HG03442 (cell line): ENCODE results near the gene SMG7.
"Not testable (repeated sequence)": the region's sequence is repeated elsewhere in the genome, so short reads cannot be mapped to it uniquely, and the experiment has no call there.

Experiments used
- ATAC-seq: cut with Tn5 transposase; IDR thresholded peaks from one replicate; pipeline ENCODE4 v1.9.1; 2021; ENCODE audit warnings: mild to moderate bottlenecking, moderate library complexity; ENCODE audit not compliant: unreplicated experiment

Gene SMG7, protein sequence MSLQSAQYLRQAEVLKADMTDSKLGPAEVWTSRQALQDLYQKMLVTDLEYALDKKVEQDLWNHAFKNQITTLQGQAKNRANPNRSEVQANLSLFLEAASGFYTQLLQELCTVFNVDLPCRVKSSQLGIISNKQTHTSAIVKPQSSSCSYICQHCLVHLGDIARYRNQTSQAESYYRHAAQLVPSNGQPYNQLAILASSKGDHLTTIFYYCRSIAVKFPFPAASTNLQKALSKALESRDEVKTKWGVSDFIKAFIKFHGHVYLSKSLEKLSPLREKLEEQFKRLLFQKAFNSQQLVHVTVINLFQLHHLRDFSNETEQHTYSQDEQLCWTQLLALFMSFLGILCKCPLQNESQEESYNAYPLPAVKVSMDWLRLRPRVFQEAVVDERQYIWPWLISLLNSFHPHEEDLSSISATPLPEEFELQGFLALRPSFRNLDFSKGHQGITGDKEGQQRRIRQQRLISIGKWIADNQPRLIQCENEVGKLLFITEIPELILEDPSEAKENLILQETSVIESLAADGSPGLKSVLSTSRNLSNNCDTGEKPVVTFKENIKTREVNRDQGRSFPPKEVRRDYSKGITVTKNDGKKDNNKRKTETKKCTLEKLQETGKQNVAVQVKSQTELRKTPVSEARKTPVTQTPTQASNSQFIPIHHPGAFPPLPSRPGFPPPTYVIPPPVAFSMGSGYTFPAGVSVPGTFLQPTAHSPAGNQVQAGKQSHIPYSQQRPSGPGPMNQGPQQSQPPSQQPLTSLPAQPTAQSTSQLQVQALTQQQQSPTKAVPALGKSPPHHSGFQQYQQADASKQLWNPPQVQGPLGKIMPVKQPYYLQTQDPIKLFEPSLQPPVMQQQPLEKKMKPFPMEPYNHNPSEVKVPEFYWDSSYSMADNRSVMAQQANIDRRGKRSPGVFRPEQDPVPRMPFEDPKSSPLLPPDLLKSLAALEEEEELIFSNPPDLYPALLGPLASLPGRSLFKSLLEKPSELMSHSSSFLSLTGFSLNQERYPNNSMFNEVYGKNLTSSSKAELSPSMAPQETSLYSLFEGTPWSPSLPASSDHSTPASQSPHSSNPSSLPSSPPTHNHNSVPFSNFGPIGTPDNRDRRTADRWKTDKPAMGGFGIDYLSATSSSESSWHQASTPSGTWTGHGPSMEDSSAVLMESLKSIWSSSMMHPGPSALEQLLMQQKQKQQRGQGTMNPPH

DNA sequence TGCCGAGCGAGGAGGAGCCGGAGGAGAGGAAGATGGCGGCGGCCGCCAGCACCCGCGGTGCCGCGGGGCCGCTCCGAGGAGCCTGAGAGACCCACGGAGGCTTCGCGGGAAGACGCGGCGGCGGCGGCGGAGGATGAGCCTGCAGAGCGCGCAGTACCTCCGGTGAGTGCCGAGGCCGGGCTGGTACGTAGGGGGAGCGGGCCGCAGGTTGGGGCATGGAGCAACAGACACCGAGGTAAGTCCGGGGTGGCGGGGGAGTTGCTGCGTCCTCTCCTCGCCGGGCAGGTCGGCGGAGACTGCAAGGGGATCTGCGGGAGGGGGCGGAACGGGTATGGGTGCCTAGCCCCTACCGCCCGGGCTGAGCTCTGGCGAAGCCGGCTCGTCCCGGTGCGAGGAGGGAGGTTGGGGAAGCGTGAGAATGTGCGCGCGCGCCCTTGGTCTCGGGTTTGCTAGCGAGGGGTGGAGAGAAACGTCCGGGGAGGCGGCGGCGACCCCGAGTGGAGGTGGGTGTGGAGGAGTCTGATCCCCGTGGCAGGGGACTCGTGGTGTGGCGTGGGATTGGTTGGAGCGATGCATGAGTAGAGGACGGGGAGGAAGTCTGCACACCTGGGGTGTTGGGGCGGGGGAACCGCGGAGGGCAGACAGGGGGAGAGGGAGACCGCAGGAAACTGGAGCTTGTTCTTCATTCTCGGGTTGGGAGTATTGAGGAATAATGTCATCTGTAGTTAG, at the start of gene SMG7:
Gene SMG7 (plus strand): TSS at position 12 of the 729 bp plus-strand sequence. CDS start 122 bp downstream, at position 134.
- peak; percentile 16 for ATAC-seq

DNA sequence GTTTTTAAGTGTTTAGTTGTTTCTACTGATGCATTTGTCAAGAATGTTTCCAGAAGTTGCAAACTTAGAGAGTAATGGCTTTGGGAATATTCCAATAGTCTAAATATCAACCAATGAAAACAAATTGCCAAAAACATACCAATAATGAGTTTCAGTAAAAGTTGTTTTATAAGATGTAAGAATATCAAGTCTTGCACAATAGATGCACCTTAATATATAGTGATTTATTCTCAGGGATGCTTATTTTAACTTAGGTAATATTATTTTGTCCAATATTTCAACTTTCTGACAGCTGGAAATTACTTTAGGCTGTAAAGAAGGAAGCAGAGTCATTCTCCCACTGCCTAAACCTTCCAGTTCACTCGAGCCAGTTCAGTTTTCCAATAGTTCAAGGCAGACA, 48.8 kb upstream of the SMG7 start:
- no peak for ATAC-seq

DNA sequence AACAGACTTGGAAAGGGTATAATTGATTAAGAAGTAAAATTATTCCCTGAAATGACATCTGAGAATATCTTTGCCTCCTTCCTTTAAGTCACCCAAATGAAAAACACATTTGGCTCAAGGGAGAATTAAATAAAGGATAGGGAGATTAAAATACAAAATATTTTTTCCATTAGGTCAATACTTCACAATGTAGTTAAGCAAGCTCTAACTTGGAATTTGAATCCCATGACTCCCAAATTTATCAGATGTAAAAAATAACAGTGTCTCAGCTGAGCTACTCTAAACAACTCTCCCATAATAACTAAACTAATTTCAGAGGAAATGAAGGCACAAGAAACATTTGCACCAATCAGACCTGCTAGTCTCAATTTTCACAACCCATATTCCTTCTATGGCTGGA, 47.6 kb upstream of the SMG7 start:
- no peak for ATAC-seq

DNA sequence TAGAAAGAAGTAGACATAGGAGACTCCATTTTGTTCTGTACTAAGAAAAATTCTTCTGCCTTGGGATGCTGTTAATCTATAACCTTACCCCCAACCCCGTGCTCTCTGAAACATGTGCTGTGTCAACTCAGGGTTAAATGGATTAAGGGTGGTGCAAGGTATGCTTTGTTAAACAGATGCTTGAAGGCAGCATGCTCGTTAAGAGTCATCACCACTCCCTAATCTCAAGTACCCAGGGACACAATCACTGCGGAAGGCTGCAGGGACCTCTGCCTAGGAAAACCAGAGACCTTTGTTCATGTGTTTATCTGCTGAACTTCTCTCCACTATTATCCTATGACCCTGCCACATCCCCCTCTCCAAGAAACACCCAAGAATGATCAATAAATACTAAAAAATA, 44.7 kb upstream of the SMG7 start:
- not testable (repeated sequence) for ATAC-seq

DNA sequence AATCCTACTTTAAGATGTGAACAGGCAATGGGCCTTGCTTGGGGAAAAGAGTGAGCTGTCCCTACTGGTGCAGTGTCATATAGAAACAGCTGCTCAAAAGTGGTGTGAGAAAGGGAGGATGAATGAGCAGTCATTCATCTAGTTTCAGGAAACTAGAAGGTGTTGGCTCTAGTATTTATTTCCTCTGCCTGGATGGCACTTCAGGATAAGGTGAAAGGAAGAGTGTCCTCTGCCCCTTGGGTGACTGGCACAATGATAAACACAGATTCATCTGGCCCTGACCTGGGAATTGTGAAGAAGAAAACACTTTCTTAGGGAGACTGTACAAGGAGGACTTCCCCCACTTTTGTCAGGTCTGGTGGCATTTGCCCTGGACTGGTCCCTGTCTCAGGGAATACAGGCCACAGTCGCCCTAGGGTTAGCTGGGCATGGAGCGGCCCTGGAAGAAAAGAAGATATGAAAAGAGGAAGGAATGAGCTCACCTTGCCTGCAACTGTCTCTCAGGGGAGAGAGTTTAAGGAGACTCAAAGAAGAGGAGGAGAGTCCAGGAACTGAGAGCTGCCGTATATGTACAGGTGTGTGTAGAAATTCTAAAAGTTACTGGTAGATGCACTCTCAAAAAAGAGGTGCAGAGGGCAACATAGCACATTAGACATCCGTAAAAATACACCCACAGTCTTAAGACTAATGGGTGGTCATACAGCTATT, 40.3 kb upstream of the SMG7 start:
- no peak for ATAC-seq

DNA sequence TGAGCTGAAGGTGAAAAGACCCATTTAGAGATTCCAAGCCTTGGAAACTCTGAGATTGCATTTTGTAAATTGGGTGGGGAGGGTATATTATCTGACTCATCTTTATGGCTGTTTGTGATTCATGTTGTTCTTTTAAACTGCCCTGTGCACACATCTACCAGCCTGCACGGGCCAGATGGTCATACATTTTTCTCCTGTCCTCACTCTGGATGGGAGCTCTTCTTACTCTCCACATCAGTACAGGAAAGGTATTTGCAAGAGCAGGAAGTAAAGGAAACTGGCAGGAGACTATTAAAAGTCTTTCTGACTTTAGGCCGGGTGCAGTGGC, 39.8 kb upstream of the SMG7 start:
- ATAC-seq: no peak

DNA sequence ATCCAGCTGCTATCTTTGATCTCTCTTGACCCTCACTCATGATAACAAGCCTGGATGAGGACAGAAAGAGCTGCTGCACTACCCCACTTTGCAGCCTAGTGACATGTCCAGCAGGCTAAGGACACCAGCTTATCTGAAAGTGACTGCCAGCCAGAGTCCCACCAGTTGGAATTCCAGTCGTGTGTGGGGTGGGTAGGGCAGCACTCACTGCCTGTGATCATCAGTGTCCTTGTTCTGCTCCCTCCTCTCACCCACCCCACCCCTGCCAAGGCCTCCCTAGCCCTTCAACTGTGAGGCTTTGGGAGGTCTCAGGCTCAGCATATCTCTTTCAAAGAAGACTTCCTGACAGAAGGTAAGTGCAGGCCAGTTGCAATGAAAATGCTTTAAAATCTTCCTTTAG, 38.6 kb upstream of the SMG7 start:
- no peak for ATAC-seq

DNA sequence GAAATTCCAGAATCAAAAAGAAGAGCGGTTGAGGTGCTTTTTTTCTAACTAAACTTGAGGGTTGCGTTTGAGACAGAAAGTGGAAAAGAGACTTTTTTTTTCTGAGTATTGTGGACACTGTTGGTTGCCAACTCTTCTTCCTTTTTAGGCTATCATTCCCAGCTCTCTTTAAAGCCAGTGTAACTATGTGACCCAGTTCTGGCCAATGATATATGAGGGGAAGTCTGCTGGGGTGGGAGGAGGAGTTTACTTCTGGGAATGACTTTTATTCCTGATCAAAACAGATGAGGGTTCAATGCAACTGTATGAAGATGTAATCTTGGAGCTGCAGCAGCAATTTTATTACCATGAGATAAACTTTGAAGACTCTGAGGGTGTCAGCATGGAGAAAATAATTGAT, 36.8 kb upstream of the SMG7 start:
- ATAC-seq: no peak

DNA sequence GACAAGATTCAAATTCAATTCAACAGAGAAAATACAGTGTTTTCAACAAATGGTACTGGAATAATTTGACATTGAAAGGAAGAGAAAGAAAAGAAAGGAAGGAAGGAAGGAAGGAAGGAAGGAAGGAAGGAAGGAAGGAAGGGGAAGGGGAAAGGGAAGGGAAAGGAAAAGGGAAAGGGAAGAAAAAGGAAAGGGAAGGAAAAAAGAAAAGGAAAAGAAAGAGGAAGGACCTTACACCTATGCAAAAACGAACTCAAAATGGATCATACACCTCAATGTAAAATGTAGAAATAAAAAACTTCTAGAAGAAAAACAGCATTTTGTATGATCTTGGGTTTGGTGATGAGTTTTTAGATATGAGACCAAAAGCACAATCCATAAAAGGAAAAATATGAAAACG, 34.2 kb upstream of the SMG7 start:
- ATAC-seq: no peak

DNA sequence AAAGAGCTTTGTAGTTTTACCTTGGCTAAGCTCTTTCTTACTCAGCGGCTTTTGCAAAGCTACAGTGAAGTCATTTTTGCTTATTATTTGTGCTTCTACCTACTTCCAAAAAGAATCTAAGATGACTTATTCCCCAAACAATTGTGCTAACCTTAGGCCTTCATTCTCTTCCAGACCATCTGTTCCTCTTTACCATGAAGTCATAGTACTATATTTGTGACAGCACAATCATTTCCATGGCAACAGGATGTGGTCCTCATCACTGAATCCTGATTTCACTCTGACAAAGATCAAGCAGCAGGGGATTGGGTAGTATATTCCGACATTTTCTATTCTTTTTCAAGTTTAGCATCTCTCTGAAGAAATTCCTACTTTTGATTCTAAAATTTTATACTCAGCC, 29.3 kb upstream of the SMG7 start:
- ATAC-seq: no peak

DNA sequence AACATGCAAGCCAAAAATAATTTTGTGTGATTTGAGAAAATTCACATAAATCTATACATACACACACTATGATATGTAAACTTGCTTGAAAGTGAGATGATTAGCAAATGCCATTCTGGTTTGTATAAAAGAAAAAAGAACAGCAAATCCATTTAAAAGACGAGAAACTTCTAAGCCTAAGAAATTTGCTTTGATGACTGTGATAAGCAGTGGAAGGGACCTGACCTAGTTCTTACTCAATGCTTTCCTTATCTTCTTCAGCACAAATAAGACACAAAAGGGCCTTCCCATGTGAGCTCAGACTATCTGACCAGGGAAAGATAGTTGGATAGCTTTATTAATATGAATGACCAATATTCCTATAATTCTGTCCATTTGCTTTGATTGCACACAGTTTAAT, 28.8 kb upstream of the SMG7 start:
- no peak for ATAC-seq

DNA sequence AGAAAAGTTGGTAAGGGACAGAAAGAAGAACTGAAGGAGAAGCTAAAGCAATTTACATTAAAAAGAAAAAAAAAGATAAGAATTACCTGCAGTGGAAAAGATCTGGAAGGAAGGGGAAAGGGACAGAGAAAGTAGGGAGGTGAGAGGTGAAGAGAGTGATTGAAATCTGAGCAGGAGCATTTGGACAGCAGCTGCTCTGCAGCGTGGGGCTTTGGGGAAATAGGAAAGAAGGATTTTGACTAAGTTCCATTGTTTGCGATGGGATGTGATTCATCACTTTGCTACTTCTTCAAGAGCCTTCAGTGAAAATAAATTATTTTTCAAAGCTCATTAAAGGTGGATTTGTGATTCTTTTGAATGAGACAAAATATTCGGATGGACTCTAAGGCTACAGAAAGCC, 28.1 kb upstream of the SMG7 start:
- ATAC-seq: no peak

DNA sequence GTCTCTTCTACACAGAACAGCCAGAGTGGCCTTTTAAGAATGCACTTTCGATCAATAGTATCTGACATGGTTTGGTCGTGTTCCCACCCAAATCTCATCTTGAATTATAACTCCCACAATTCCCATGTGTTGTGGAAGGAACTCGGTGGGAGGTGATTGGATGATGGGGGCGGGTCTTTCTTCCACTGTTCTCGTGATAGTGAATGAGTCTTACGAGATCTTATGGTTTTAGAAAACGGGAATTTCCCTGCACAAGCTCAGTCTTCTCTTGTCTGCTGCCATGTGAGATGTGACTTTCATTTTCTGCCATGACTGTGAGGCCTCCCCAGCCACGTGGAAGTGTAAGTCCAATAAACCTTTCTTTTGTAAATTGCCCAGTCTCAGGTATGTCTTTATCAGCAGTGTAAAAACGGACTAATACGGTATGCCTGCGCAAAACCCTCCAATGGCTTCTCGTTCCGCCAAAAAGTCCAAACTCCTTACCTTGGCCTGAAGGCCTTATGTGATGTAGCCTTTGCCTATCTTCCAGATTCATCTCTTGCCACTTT, 23.0 kb upstream of the SMG7 start:
- no peak for ATAC-seq

DNA sequence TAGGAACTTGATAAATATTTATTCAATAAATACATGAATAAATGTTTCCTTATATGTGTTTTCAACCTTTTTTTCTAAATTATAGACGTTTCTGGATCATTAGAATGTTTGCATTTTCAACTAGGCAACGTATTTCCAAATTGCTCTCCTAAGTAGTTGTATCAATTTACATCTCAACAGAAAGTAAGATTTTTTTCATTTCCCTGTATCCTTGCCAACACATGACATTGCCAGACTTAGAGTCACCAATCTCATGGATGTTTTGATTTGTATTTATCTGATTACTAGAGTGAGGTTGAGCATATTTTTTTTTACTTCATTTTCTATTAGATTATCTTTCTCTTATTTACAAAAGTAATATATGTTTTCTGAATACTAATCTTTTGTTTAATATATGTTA, 22.2 kb upstream of the SMG7 start:
- ATAC-seq: no peak

DNA sequence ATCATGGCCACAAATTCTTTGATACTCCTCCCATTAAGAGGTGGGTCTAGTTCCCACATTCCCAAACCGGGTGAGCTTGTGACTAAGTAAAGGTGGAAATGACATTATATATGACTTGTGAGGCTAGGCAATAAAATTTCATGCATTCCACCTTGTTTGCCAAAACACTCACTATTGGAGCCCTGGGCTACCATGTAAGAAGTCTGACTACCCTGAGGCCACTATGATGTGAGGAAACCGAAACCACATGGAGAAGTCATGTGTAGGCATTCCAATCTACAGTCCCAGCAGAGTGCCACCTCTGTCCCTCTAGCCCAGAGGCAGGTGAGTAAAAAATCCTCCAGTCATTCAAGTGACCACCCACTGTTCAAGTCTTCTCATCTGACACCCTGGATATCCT, 17.9 kb upstream of the SMG7 start:
- no peak for ATAC-seq

DNA sequence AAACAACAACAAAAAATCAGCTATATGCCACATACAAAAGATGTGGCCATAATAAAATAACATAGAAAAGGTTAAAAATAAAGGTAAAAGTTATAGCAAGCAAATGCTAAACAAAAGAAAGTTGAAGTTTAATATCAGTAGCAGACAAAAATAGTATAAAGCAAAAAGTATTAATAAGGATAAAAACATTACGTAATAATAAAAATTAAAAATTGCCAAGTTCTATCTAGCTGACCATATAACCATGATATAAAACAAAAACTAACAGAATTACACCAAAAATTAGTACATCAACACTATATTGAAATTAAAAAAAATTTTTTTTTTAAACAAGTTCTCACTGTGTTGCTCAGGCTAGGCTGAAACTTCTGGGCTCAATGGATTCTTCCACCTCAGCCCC, 15.5 kb upstream of the SMG7 start:
- ATAC-seq: no peak

DNA sequence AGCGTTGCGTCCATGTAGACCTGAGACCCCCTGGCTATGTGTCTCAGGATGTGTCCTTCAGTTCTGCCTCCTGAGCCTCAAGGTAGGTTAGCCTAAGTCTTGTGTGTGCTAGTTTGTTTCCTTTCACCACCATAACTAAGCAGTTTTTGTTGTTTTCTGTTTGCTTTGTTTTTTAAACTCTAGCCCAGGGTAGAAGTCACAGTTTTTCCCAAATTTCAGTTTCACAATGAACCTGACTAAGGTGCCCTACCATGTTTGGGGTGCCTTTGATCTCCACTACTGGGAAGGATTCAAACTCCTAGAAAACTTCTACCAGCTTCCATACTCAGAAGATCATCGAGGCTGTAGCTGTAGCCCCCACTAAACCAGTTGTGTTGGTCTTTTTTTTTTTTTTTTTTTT, 14.8 kb upstream of the SMG7 start:
- no peak for ATAC-seq

DNA sequence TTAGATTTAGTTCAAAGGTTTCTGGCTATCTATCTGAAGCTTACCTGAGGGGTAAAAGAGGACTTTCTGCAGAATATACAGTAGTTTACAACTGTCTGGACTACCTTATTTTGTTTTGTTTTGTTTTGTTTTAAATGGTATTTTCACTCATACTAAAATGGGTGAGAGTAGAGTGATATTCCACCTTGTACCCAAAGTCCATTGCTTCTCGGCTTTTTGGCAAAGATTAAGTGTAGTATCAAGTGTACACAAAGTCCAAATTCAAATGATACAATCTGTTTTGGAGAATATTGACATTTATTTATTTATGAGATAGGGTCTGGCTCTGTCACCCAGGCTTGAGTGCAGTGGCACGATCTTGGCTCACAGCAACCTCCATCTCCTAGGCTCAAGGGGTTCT, 11.7 kb upstream of the SMG7 start:
- ATAC-seq: no peak

DNA sequence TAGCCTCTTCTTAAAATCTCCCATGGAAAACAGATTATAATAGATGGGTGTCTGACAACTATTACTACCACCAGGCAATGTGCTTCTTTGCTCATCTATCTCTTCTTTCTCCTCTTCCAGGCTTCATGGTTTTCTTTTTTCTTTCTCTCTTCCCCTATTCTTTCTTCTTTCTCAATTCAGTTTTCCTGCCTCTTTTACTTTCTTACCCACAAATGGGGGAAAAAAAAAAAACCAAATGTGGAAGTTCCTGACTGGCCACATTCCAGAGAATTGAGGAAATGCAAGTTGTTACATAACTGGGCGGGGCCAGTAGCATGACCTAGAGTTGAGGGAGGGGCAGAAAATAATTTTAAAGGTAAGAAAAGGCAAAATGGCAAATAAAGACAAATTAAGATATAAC, 10.9 kb upstream of the SMG7 start:
- no peak for ATAC-seq

DNA sequence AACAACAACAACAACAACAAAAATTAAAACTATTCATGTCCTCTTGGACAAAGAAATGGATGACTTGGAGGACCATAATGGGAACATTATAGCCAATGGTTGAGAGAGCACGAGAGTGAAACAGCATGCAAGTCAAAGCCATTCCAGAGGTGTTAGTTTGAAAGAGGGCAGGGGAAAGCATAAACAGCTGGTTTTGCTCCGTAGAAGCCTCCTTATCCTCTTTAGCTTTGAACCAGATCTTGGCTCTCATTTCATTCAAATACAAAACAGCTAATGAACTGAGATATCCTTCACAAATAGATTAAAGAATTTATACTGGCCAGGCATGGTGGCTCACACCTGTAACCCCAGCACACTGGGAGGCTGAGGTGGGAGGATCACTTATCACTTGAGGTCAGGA, 8.7 kb upstream of the SMG7 start:
- no peak for ATAC-seq
